GM18505 (cell line): ENCODE data around the gene ERBB3.

Source experiments
- ATAC-seq: cut with Tn5 transposase; IDR thresholded peaks from one replicate; pipeline ENCODE4 v1.9.1; 2021; ENCODE audit not compliant: unreplicated experiment
- POLR2A ChIP-seq: IDR thresholded peaks from 4 replicates; pipeline ENCODE4 v1.6.1; 2011; ENCODE audit warnings: borderline replicate concordance; ENCODE audit not compliant: insufficient read depth, insufficient read length; ENCODE audit errors: extremely low read depth

The ERBB3 gene

DNA sequence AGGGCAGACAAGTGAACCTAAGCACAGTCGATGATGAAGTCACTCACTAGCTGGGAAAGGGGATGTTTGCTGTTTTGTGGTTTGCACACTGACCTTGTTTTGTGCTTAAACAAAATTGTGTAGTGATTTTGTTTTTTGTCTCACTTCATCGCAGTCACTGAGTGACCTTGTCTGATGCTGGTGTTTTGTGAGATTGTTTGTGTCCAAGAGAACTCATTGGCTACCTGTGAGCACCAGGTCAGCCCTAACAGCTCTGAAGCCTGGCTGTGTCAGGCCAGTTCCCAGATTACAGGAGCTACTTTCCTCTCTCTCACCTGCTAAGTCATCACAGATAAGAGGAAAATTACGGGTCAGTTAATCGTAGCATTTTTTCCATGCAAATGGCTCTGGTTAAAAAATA is 44.2 kb downstream of the ERBB3 start:
- no peak for TF ChIP-seq POLR2A
- ATAC-seq: no peak

DNA sequence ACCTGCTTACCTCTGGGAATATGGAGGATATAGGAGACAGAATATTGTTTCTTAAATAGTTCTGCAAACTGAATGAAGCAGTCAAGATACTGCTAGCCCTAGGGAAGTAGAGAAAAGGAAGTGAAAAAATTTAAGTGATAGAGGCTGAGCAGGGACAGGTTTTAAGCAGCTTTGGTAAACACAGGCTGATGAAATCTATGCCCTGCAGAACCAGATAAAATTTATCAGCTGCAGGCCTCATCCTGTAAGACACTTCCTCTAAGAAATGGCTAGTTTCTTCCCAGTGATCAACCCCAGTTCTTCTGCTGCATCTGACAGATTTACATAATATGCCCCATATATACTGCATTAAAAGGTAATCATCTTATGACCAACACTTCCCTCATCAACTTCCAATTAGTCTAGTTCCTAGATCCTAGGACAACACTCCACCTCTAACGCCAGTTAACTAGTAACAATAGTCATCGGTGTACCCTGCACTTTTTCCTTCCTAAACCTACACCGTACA is 46.8 kb downstream of the ERBB3 start:
- no peak for TF ChIP-seq POLR2A
- no peak for ATAC-seq

DNA sequence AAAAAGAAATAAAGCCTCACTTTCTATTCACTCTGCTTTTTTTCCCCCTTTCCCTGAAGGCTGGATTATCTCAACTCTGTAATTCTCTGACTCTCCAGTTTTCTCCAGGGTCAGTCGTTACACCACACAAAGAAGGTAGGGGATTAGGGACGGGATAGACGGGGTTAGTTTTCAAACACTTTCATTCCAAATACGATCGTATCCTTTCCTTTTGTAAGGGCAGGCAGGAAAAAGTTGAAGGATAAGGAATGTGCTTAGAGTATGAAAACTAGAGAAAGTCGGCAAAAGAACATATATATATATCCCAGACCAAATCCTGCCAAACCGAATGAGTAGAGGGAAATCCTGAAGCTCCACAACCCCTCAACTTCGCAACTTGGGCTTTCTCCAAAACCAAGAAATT is 47.5 kb downstream of the ERBB3 start:
- no peak for TF ChIP-seq POLR2A
- no peak for ATAC-seq

DNA sequence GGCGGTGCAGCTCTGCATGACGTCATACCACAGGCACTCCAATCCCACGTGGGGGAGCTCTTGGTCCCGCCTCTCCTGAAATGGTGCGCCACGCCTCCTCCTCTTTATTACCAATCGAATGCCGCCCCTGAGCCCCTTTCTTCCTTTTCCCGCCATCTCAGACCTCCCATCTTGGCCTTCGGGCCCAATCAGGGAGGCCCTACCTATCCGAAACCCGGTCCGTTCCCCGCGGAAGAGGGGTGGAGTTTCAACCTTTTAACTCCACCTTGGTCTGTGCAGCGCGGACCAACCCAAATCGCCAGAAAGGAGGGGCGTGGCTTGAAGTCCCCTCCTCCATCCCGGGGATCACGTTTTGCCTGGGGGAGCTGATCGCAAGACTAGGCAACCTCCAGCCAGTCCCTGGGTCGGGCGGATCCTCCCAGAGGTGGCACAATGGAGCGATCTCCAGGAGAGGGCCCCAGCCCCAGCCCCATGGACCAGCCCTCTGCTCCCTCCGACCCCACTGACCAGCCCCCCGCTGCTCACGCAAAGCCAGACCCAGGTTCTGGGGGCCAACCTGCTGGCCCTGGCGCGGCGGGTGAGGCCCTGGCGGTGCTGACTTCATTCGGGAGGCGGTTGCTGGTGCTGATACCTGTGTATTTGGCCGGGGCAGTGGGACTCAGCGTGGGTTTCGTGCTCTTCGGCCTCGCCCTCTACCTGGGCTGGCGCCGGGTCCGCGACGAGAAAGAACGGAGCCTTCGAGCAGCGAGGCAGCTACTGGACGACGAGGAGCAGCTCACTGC is 48.1 kb downstream of the ERBB3 start, which contains the start of gene ESYT1:
Gene ESYT1 (plus strand): TSS at position 380 of the 782 bp plus-strand sequence. CDS start 53 bp downstream, at position 433.
- peak; percentile 77 for TF ChIP-seq POLR2A
- peak; percentile 84 for ATAC-seq

DNA sequence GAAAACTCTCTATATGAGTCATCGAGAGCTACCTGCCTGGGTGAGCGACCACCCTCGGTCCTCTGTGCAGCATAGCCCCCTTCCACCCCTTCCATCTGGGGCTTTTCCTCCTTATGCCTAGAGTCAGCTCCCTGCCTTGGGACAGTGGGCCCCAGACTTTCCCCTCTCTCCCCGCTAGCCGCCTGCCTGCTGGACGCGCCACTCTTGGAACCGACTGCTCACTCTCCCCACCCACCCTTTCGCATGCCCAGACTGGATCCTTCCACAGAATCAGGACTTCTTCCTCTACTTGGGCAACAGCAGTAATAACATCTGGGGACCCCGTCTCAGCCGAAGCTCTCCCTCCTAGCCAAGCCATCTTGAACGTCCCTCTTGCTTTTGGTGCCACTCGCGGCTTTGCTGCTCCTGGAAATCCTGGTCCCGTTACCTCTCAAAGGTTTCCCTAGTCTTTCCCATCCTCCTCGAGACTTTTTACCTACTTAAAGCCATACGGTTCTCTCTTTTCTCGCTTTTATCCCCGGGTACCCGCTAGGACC is 48.8 kb downstream of the ERBB3 start:
- peak; percentile 2 for ATAC-seq
- no peak for TF ChIP-seq POLR2A

DNA sequence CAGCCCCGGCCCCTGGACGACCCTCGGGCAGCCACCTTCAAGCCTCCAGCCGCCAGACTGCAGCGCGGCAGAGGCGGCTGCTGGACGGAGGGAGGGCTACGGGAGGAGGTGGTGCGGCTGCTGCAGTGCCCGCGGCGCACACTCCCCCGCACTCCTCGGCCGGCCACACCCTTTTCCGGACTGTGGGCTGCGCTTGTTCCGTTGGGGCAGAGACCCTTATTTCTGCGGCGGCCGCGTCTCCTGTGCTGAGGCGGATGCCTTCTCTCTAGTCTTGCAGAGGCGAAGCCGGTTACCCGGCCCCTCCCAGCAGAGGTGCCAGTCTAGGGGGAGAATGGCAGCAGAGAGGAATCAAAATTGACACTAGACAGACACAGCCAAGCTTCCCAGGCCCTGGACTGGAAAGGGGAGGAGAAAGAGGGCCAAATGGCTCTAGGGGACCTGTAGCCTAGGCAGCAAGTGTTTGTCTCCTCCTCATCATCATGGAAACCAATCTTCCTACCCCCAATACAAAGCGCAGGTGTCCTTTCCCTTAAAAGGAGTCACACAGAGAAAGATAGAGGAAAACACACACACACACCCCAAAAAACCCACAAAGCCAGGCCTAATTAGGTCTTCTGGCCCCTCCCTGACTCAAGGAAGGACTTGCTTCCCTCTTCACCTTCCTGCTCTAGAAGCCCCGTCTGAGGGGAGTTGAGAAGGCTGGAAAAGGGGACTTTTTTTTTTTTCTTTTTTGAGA is 49.4 kb downstream of the ERBB3 start:
- peak; percentile 35 for ATAC-seq
- peak; percentile 65 for TF ChIP-seq POLR2A

DNA sequence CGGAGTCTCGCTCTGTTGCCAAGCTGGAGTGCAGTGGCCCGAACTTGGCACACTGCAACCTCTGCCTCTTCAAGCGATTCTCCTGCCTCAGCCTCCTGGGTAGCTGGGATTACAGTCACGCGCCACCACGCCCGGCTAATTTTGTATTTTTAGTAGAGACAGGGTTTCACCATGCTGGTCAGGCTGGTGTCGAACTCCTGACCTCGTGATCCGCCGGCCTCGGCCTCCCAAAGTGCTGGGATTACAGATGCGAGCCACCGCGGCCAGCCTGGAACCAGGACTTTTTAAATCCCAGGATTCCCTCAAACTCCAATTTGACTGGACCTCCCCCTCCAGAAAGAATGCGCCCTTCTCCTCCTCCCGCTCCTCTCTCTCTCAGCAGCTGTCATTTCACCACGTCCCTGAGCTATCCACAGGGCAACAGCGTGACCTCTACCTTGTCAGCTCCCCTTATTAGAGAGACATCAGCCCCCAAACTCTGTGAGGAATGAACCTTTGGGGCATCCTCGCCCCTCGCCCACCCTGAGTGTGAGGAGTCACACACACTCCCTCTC is 50.1 kb downstream of the ERBB3 start:
- ATAC-seq: no peak
- TF ChIP-seq POLR2A: no peak

DNA sequence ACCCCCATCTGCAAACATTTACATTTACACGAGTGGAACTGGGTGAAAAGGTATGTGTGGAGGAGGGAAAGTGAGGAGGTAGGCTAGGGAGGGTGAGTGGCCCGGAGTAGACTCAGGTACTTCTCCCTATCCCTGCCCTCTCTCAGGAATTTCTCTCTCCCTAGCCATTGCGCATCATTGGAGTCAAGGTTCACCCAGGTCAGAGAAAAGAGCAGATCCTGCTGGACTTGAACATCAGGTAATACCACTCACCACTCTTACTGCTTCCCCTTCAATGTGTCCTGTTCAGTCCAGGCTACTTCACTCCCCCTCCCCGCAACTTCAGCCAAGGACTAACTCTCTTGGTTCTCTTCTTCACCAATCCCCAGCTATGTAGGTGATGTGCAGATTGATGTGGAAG is 50.9 kb downstream of the ERBB3 start:
- no peak for ATAC-seq

DNA sequence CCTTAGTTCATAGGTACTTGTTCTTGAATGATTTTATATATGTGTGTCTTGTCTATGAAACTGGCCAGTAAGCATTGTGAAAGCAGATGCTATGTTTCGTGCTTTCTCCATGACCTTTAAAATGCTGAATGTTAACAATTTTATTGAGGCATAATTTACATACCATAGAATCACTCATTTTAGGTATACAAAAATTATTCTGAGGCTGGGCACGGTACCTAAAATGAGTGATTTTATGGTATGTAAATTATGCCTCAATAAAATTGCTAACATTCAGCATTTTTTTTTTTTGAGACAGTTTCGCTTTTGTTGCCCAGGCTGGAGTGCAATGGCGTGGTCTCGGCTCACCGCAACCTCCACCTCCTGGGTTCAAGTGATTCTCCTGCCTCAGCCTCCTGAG is 54.9 kb downstream of the ERBB3 start:
- no peak for ATAC-seq

More for the DNA sequence above, 50.9 kb downstream of the ERBB3 start:
- TF ChIP-seq POLR2A: no peak

DNA sequence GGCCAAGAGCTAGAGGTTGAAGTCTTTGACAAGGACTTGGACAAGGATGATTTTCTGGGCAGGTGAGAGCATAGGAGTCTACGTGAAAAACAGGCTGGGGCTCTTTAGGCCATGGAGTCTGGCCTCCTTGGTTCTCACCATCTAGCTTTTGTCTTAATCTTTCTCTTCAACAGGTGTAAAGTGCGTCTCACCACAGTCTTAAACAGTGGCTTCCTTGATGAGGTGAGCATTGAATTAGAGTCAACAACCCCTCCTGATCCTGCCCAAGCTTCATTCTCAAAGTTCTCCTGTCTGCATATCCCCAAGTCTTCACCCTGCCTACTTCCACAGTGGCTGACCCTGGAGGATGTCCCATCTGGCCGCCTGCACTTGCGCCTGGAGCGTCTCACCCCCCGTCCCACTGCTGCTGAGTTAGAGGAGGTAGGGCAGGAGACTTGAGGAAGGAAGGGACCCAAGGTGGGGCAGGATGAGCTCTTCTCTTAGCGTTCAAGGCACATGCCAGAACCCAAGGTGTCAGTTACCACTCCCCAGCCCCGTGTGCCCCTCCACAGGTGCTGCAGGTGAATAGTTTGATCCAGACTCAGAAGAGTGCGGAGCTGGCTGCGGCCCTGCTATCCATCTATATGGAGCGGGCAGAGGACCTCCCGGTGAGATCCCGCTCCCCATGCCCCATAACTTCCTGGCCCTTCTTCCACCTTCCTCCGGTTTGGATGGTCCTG is 58.0 kb downstream of the ERBB3 start:
- no peak for ATAC-seq
- no peak for TF ChIP-seq POLR2A

More for the DNA sequence above, 54.9 kb downstream of the ERBB3 start:
- no peak for TF ChIP-seq POLR2A

DNA sequence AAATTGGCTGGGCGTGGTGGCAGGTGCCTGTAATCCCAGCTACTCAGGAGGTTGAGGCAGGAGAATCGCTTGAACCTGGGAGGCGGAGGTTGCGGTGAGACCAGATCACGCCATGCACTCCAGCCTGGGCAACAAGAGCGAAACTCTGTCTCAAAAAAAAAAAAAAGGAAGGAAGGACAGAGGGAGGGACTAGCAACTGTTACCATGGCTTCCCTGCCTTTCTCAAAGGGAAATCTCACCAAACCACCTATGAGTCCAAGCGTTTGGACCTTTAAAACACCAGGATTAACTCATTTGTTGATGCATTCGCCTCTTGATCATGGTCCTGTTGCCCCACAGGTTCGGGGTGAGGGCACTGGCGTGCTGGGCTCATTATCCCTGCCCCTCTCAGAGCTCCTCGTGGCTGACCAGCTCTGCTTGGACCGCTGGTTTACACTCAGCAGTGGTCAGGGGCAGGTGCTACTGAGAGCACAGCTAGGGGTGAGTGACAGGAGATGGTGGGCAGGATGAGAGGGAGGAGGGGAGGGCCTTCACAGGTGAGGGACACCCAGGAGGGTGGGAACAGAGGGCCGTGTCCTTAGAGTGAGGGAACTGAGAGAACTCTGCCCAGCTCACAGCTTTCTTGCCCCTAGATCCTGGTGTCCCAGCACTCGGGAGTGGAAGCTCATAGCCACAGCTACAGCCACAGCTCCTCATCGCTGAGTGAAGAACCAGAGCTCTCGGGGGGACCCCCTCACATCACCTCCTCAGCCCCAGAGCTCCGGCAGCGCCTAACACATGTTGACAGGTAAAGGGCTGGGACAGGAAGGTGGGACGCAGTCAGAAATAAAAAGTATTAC is 62.2 kb downstream of the ERBB3 start:
- ATAC-seq: no peak
- no peak for TF ChIP-seq POLR2A

DNA sequence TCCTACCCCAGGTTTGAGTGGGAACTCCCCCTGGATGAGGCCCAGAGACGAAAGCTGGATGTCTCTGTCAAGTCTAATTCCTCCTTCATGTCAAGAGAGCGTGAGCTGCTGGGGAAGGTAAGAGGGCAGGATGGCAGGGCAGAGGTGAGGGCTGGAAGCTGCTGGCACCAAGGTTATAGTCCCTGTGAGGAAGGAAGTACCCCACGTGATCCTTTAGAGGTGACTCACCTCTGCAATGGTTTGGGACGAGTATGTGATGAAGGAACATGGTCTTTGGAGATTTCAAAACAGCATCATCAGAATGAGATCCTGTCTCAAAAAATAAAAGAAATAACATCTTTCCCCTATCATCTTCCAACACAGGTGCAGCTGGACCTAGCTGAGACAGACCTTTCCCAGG is 63.3 kb downstream of the ERBB3 start:
- ATAC-seq: no peak
- TF ChIP-seq POLR2A: no peak
